Measurements from ENCODE around the gene HSF5.

The HSF5 gene

DNA sequence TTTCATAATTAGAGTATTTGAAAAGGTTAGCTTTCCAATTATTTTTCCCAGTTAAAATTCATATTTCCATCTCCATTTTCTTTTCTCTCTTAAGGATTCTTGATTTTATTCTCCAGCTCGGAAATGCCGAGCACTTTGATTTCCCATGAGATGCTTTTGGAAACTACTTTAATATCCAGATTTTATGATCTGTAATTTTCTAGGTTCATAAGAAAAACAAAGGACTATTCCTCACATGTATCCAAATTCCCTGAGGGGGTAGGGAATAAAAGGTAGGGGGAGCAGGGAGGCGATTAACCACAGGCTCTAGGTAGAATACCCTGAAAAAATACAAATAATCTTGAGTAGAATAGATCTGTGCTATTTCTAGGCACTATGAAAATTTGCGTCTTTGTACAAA lies 71.8 kb downstream of the HSF5 start:
- H2AK5ac ChIP-seq (ENCODE audit: low read length), result no peak overlapping the region
- no peak overlapping the region for H3K23ac ChIP-seq (ENCODE audit: low read length)
- H3K27me3 ChIP-seq (ENCODE audit: insufficient read depth, low read length), result no peaks in the 10 kb centered on the region
- H3K27ac ChIP-seq (ENCODE audit: low read depth, low read length), result no peak overlapping the region
- H2BK120ac ChIP-seq (ENCODE audit: insufficient read depth, low read length, poor library complexity), result no peak overlapping the region
- no peak overlapping the region for H4K12ac ChIP-seq (ENCODE audit: low read depth, low read length)
- no peaks in the 10 kb centered on the region for H3K36me3 ChIP-seq (ENCODE audit: control insufficient read depth in 1 of 2, insufficient read depth in 2 of 2, low read length in 2 of 2)
- peaks cover 3 to 4% of the 10 kb centered on the region in 2 experiments for H3K4me1 ChIP-seq (ENCODE audit: control insufficient read depth in 1 of 2, insufficient read depth in 2 of 2, low read length in 2 of 2)
- H3K79me1 ChIP-seq (ENCODE audit: low read length), result peaks cover 1% of the 10 kb centered on the region
- H3K14ac ChIP-seq (ENCODE audit: low read length), result no peak overlapping the region
- H3K4me3 ChIP-seq (ENCODE audit: low read depth, low read length), result no peak overlapping the region
- H4K91ac ChIP-seq (ENCODE audit: low read depth, low read length), result no peak overlapping the region
- no peak overlapping the region for H3K18ac ChIP-seq (ENCODE audit: low read length)
- H3K79me2 ChIP-seq (ENCODE audit: control insufficient read depth, insufficient read depth, low read length, poor library complexity), result no peaks in the 10 kb centered on the region
- H4K8ac ChIP-seq (ENCODE audit: low read depth, low read length), result no peak overlapping the region
- no peak overlapping the region for H2AFZ ChIP-seq (ENCODE audit: insufficient read depth, low read length, poor library complexity)
- no peak for DNase-seq
- no peaks in the 10 kb centered on the region for H3K9me3 ChIP-seq (ENCODE audit: insufficient read depth, low read depth, low read length)
- H3K4ac ChIP-seq (ENCODE audit: low read depth, low read length), result no peak overlapping the region
- H3K4me2 ChIP-seq (ENCODE audit: low read length), result no peak overlapping the region
- H3K9ac ChIP-seq (ENCODE audit: low read length), result no peak overlapping the region
- H2BK5ac ChIP-seq (ENCODE audit: low read depth, low read length, poor library complexity), result no peak overlapping the region
- WGBS (ENCODE audit: extremely low coverage, insufficient coverage, insufficient read length), result no CpG with 5 or more reads among the region's 4 CpGs
- H2BK12ac ChIP-seq (ENCODE audit: low read length), result no peak overlapping the region

DNA sequence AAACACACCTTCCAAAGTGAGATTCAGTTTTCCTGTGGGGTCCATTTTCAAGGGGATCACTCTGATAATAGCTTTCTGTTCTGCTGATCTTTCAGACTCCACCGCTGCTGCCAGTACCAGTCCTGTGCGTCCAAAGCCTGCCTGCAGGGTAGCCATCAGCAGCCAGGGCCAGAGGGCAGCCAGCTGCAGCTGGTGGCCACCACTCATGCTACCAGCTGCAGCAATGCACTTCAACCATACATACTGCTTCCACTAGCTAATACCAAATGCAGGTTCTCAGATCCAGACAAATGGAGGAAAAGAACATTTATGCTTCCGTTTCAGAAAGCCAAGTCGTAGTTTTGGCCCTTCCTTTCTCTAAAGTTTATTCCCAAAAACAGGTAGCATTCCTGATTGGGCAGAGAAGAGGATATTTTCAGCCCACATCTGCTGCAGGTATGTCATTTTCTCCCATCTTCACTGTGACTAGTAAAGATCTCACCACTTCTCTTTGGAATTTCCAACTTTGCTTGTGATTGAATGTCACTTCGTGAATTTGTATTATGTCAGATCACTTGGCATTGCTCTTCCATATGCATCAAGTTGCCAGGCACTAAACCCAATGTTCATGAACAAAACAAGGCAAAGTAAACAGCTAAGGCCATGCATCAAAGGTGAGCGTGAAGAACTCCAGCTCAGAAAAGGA lies 72.7 kb downstream of the HSF5 start:
- H4K8ac ChIP-seq (ENCODE audit: low read depth, low read length), result no peak overlapping the region
- H3K4ac ChIP-seq (ENCODE audit: low read depth, low read length), result no peak overlapping the region
- H3K27ac ChIP-seq (ENCODE audit: low read depth, low read length), result no peak overlapping the region
- no peak overlapping the region for H3K14ac ChIP-seq (ENCODE audit: low read length)
- no peaks in the 10 kb centered on the region for H3K27me3 ChIP-seq (ENCODE audit: insufficient read depth, low read length)
- peaks cover 1% of the 10 kb centered on the region for H3K79me1 ChIP-seq (ENCODE audit: low read length)
- peak overlapping the region; percentile 37 for H3K4me2 ChIP-seq (ENCODE audit: low read length)
- no peak overlapping the region for H2BK12ac ChIP-seq (ENCODE audit: low read length)
- H4K91ac ChIP-seq (ENCODE audit: low read depth, low read length), result no peak overlapping the region
- no peak for DNase-seq
- H3K18ac ChIP-seq (ENCODE audit: low read length), result no peak overlapping the region
- H4K12ac ChIP-seq (ENCODE audit: low read depth, low read length), result no peak overlapping the region
- no peak overlapping the region for H3K4me3 ChIP-seq (ENCODE audit: low read depth, low read length)
- H3K9ac ChIP-seq (ENCODE audit: low read length), result no peak overlapping the region
- H3K9me3 ChIP-seq (ENCODE audit: insufficient read depth, low read depth, low read length), result no peaks in the 10 kb centered on the region
- peaks cover 3 to 6% of the 10 kb centered on the region in 2 experiments for H3K4me1 ChIP-seq (ENCODE audit: control insufficient read depth in 1 of 2, insufficient read depth in 2 of 2, low read length in 2 of 2)
- no peak overlapping the region for H2AFZ ChIP-seq (ENCODE audit: insufficient read depth, low read length, poor library complexity)
- no CpG with 5 or more reads among the region's 6 CpGs for WGBS (ENCODE audit: extremely low coverage, insufficient coverage, insufficient read length)
- H3K36me3 ChIP-seq (ENCODE audit: control insufficient read depth in 1 of 2, insufficient read depth in 2 of 2, low read length in 2 of 2), result no peaks in the 10 kb centered on the region
- H3K23ac ChIP-seq (ENCODE audit: low read length), result no peak overlapping the region
- H2AK5ac ChIP-seq (ENCODE audit: low read length), result no peak overlapping the region
- H2BK120ac ChIP-seq (ENCODE audit: insufficient read depth, low read length, poor library complexity), result no peak overlapping the region
- H3K79me2 ChIP-seq (ENCODE audit: control insufficient read depth, insufficient read depth, low read length, poor library complexity), result no peaks in the 10 kb centered on the region
- H2BK5ac ChIP-seq (ENCODE audit: low read depth, low read length, poor library complexity), result no peak overlapping the region

- H3K79me2 ChIP-seq (ENCODE audit: control insufficient read depth, insufficient read depth, low read length, poor library complexity), result no peaks in the 10 kb centered on the region
- no peak overlapping the region for H4K8ac ChIP-seq (ENCODE audit: low read depth, low read length)
- no peaks in the 10 kb centered on the region for H3K9me3 ChIP-seq (ENCODE audit: insufficient read depth, low read depth, low read length)
- no CpG with 5 or more reads among the region's 3 CpGs for WGBS (ENCODE audit: extremely low coverage, insufficient coverage, insufficient read length)
- H4K12ac ChIP-seq (ENCODE audit: low read depth, low read length), result no peak overlapping the region
- no peak overlapping the region for H2BK5ac ChIP-seq (ENCODE audit: low read depth, low read length, poor library complexity)
- H3K18ac ChIP-seq (ENCODE audit: low read length), result no peak overlapping the region
- H2AK5ac ChIP-seq (ENCODE audit: low read length), result no peak overlapping the region
- no peak overlapping the region for H2AFZ ChIP-seq (ENCODE audit: insufficient read depth, low read length, poor library complexity)
- H3K23ac ChIP-seq (ENCODE audit: low read length), result no peak overlapping the region
- H2BK12ac ChIP-seq (ENCODE audit: low read length), result no peak overlapping the region
- H4K91ac ChIP-seq (ENCODE audit: low read depth, low read length), result no peak overlapping the region
- no peak overlapping the region for H2BK120ac ChIP-seq (ENCODE audit: insufficient read depth, low read length, poor library complexity)
- DNase-seq, result no peak
- H3K9ac ChIP-seq (ENCODE audit: low read length), result no peak overlapping the region
- peaks cover 1% of the 10 kb centered on the region for H3K79me1 ChIP-seq (ENCODE audit: low read length)
- H3K4me1 ChIP-seq (ENCODE audit: control insufficient read depth in 1 of 2, insufficient read depth in 2 of 2, low read length in 2 of 2), result peaks cover 3 to 6% of the 10 kb centered on the region in 2 experiments
- H3K14ac ChIP-seq (ENCODE audit: low read length), result no peak overlapping the region
- H3K27ac ChIP-seq (ENCODE audit: low read depth, low read length), result no peak overlapping the region
- H3K4me2 ChIP-seq (ENCODE audit: low read length), result no peak overlapping the region
- H3K36me3 ChIP-seq (ENCODE audit: control insufficient read depth in 1 of 2, insufficient read depth in 2 of 2, low read length in 2 of 2), result no peaks in the 10 kb centered on the region
- peak overlapping the region; percentile 64 for H3K4ac ChIP-seq (ENCODE audit: low read depth, low read length)
- H3K27me3 ChIP-seq (ENCODE audit: insufficient read depth, low read length), result no peaks in the 10 kb centered on the region
- no peak overlapping the region for H3K4me3 ChIP-seq (ENCODE audit: low read depth, low read length)
Observed at GRCh38 chr17:58414596-58414997, 73.6 kb downstream of the HSF5 start.

- DNase-seq, result no peak
- Histone ChIP-seq H2BK12ac (ENCODE audit: low read length) (no peak overlapping the region), H3K4me1 (ENCODE audit: control insufficient read depth in 1 of 2, insufficient read depth in 2 of 2, low read length in 2 of 2) (peaks cover 3 to 6% of the 10 kb centered on the region in 2 experiments)
Observed at GRCh38 chr17:58413684-58414083, 74.5 kb downstream of the HSF5 start.

More at GRCh38 chr17:58413684-58414083, 74.5 kb downstream of the HSF5 start:
- Histone ChIP-seq H3K4me3 (ENCODE audit: low read depth, low read length) (no peak overlapping the region), H3K23ac (ENCODE audit: low read length) (no peak overlapping the region), H3K27me3 (ENCODE audit: insufficient read depth, low read length) (no peaks in the 10 kb centered on the region), H3K9ac (ENCODE audit: low read length) (no peak overlapping the region), H3K14ac (ENCODE audit: low read length) (no peak overlapping the region), H3K36me3 (ENCODE audit: control insufficient read depth in 1 of 2, insufficient read depth in 2 of 2, low read length in 2 of 2) (no peaks in the 10 kb centered on the region), H3K79me2 (ENCODE audit: control insufficient read depth, insufficient read depth, low read length, poor library complexity) (no peaks in the 10 kb centered on the region), H3K27ac (ENCODE audit: low read depth, low read length) (no peak overlapping the region), H4K12ac (ENCODE audit: low read depth, low read length) (no peak overlapping the region), H2AK5ac (ENCODE audit: low read length) (no peak overlapping the region), H3K9me3 (ENCODE audit: insufficient read depth, low read depth, low read length) (no peaks in the 10 kb centered on the region), H3K4me2 (ENCODE audit: low read length) (no peak overlapping the region), H3K18ac (ENCODE audit: low read length) (no peak overlapping the region), H2BK120ac (ENCODE audit: insufficient read depth, low read length, poor library complexity) (no peak overlapping the region), H2AFZ (ENCODE audit: insufficient read depth, low read length, poor library complexity) (no peak overlapping the region), H2BK5ac (ENCODE audit: low read depth, low read length, poor library complexity) (no peak overlapping the region), H3K4ac (ENCODE audit: low read depth, low read length) (no peak overlapping the region), H4K91ac (ENCODE audit: low read depth, low read length) (no peak overlapping the region), H4K8ac (ENCODE audit: low read depth, low read length) (no peak overlapping the region), H3K79me1 (ENCODE audit: low read length) (peaks cover 1% of the 10 kb centered on the region)
- WGBS (ENCODE audit: extremely low coverage, insufficient coverage, insufficient read length), result no CpG with 5 or more reads among the region's 2 CpGs

Data from trophoblast cell (in vitro differentiated cells and primary cell).